Measurements from ENCODE around the gene MOB1A. TPM values are rescaled to one million over a fixed set of nuclear protein-coding genes. Genes with fewer than 3 reads are reported as not detected.

The MOB1A gene
- polyA plus RNA-seq, 1 donor (not counting 4 experiments of a cell fraction or from before 2014, with no cell fraction given) = 92.4 TPM

DNA sequence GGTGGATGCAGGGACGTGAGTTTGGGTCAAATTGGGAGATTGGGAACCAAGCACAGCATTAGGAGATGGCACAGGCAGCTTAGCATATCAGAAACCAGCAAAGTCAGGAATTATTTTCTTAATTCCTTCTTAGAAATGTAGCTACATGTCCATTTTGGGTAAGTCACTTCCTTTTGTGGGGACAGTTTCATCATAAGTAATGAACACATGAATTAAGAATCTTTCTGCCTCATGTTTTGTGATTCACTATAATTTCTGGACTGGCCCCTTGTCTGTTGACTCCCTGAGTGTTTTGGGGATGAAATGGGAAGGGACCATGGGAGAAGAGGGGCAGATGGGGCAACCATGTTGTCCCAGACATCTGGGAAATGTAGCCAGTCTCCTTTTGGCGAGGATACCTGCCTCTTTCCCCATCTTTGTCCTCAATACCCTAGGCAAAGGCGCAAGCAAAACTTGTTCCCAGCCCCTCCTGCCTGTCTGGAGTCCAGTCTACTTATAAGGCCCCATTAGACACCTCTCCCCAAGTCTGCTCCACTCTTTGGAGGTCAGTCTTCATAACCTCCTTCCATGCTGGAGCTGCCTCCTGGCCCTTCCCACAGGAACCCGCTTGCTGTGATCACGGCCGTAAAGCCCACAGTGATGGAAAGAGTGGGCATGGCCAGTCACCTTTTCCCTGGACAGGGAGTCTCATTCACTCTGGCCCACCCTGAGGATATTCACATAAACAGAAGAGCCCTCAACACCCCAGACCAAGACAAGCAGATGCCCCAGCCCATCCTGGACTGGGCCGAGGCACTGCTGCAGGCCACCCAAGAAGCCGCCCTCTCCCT, 45.5 kb upstream of the MOB1A start:
- H3K27me3 ChIP-seq (ENCODE audit: control insufficient read depth, extremely low read depth, insufficient read depth, low read length) = peaks cover 7% of the 10 kb centered on the region
- no peaks in the 10 kb centered on the region for H3K9me3 ChIP-seq (ENCODE audit: control insufficient read depth, low read depth, low read length)
- DNase-seq (ENCODE audit: low read depth, low spot score) (no peak), FAIRE-seq (no peak)
- H3K36me3 ChIP-seq (ENCODE audit: control insufficient read depth in 2 of 2, extremely low read depth in 1 of 2, insufficient read depth in 2 of 2, low read length in 2 of 2) = peaks cover 0 to 11% of the 10 kb centered on the region in 2 experiments
- H3K27ac ChIP-seq (ENCODE audit: control insufficient read depth, insufficient read depth, low read length) = no peak overlapping the region
- H3K79me2 ChIP-seq (ENCODE audit: control insufficient read depth, insufficient read depth, low read length) = no peaks in the 10 kb centered on the region
- H3K4me3 ChIP-seq (ENCODE audit: control insufficient read depth in 2 of 3, extremely low read depth in 1 of 3, insufficient read depth in 2 of 3, low read depth in 1 of 3, low read length in 3 of 3) = no peak overlapping the region
- dilution Hi-C loops (cut with MboI; ENCODE audit: extremely low pct_ligation_motif_present, low sequenced_read_pairs) = no loop called here
- H4K20me1 ChIP-seq (ENCODE audit: control insufficient read depth, extremely low read depth, insufficient read depth, low read length) = peaks cover 3% of the 10 kb centered on the region
- H3K4me2 ChIP-seq (ENCODE audit: control insufficient read depth, extremely low read depth, insufficient read depth, low read depth, low read length) = no peak overlapping the region
- H3K9me1 ChIP-seq (ENCODE audit: control insufficient read depth, extremely low read depth, insufficient read depth, low read length) = no peaks in the 10 kb centered on the region
- H3K9ac ChIP-seq (ENCODE audit: control insufficient read depth, extremely low read depth, insufficient read depth, low read length) = no peak overlapping the region
- peaks cover 18% of the 10 kb centered on the region for H3K4me1 ChIP-seq (ENCODE audit: control insufficient read depth, extremely low read depth, insufficient read depth, low read length)
- no peak for TF ChIP-seq EZH2 (IDR thresholded peaks at IDR 0.05; ENCODE audit: low read length)
- TF ChIP-seq, protein P1, sequence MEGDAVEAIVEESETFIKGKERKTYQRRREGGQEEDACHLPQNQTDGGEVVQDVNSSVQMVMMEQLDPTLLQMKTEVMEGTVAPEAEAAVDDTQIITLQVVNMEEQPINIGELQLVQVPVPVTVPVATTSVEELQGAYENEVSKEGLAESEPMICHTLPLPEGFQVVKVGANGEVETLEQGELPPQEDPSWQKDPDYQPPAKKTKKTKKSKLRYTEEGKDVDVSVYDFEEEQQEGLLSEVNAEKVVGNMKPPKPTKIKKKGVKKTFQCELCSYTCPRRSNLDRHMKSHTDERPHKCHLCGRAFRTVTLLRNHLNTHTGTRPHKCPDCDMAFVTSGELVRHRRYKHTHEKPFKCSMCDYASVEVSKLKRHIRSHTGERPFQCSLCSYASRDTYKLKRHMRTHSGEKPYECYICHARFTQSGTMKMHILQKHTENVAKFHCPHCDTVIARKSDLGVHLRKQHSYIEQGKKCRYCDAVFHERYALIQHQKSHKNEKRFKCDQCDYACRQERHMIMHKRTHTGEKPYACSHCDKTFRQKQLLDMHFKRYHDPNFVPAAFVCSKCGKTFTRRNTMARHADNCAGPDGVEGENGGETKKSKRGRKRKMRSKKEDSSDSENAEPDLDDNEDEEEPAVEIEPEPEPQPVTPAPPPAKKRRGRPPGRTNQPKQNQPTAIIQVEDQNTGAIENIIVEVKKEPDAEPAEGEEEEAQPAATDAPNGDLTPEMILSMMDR (optimal IDR thresholded peaks at IDR 0.05 in 1 of 3, IDR thresholded peaks at IDR 0.05 in 1 of 3, conservative IDR thresholded peaks at IDR 0.05 in 1 of 3; ENCODE audit: extremely low read depth in 1 of 3, insufficient read depth in 2 of 3, low read length in 3 of 3) = no peak
- H2AFZ ChIP-seq (ENCODE audit: control insufficient read depth, low read length) = no peak overlapping the region

DNA sequence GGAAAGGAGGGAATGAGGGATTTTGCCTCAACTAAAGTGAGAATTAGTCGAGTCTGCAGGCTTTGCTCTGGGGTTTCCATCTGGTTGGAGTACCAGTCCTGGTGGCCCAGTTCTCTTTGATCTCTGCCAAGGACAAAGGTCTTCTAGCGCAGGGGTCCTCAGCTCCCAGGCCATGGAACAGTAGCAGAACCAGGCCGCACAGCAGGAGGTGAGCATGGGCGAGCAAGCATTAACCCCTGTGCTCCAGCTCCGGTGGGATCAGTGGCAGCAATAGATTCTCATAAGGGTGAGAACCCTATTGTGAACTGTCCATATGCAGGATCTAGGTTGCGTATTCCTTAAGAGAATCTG, 43.6 kb upstream of the MOB1A start:
- H3K4me2 ChIP-seq (ENCODE audit: control insufficient read depth, extremely low read depth, insufficient read depth, low read depth, low read length) = no peak overlapping the region
- peaks cover 3 to 20% of the 10 kb centered on the region in 2 experiments for H3K36me3 ChIP-seq (ENCODE audit: control insufficient read depth in 2 of 2, extremely low read depth in 1 of 2, insufficient read depth in 2 of 2, low read length in 2 of 2)
- peaks cover 3% of the 10 kb centered on the region for H4K20me1 ChIP-seq (ENCODE audit: control insufficient read depth, extremely low read depth, insufficient read depth, low read length)
- DNase-seq (ENCODE audit: low read depth, low spot score) = no peak
- H3K27ac ChIP-seq (ENCODE audit: control insufficient read depth, insufficient read depth, low read length) = no peak overlapping the region
- H3K79me2 ChIP-seq (ENCODE audit: control insufficient read depth, insufficient read depth, low read length) = no peaks in the 10 kb centered on the region
- H2AFZ ChIP-seq (ENCODE audit: control insufficient read depth, low read length) = no peak overlapping the region
- no peak overlapping the region for H3K9ac ChIP-seq (ENCODE audit: control insufficient read depth, extremely low read depth, insufficient read depth, low read length)
- no peak for FAIRE-seq
- no peak overlapping the region for H3K4me3 ChIP-seq (ENCODE audit: control insufficient read depth in 2 of 3, extremely low read depth in 1 of 3, insufficient read depth in 2 of 3, low read depth in 1 of 3, low read length in 3 of 3)
- H3K9me3 ChIP-seq (ENCODE audit: control insufficient read depth, low read depth, low read length) = no peaks in the 10 kb centered on the region
- peaks cover 18% of the 10 kb centered on the region for H3K4me1 ChIP-seq (ENCODE audit: control insufficient read depth, extremely low read depth, insufficient read depth, low read length)
- dilution Hi-C loops (cut with MboI; ENCODE audit: extremely low pct_ligation_motif_present, low sequenced_read_pairs) = no loop called here
- peaks cover 7% of the 10 kb centered on the region for H3K27me3 ChIP-seq (ENCODE audit: control insufficient read depth, extremely low read depth, insufficient read depth, low read length)
- TF ChIP-seq EZH2 (IDR thresholded peaks at IDR 0.05; ENCODE audit: low read length) = no peak
- TF ChIP-seq, protein P1 (optimal IDR thresholded peaks at IDR 0.05 in 1 of 3, IDR thresholded peaks at IDR 0.05 in 1 of 3, conservative IDR thresholded peaks at IDR 0.05 in 1 of 3; ENCODE audit: extremely low read depth in 1 of 3, insufficient read depth in 2 of 3, low read length in 3 of 3) = no peak
- H3K9me1 ChIP-seq (ENCODE audit: control insufficient read depth, extremely low read depth, insufficient read depth, low read length) = peaks cover 2% of the 10 kb centered on the region

Measured in keratinocyte (primary cell).